ENCODE results near the gene PLCH2.

PLCH2 gene

GRCh38 chr1:2460996-2461751 is 14.9 kb upstream of the PLCH2 start:
- DNase-seq: no peak

- DNase-seq: no peak
Measured at GRCh38 chr1:2462819-2463218, 13.3 kb upstream of the PLCH2 start.

- DNase-seq: no peak
Measured at GRCh38 chr1:2463396-2463795, 12.7 kb upstream of the PLCH2 start.

- no peak for DNase-seq
Measured at GRCh38 chr1:2465371-2466269, 10.5 kb upstream of the PLCH2 start.

- DNase-seq: no peak
Measured at GRCh38 chr1:2466270-2466665, 9.8 kb upstream of the PLCH2 start.

GRCh38 chr1:2466958-2467554 is 9.0 kb upstream of the PLCH2 start:
- peak in 1 of 2 experiments; percentile 66 for DNase-seq

- DNase-seq: no peak
Measured at GRCh38 chr1:2468041-2468472, 8.0 kb upstream of the PLCH2 start.

GRCh38 chr1:2468540-2468939 is 7.5 kb upstream of the PLCH2 start:
- DNase-seq: no peak

GRCh38 chr1:2469103-2469940 is 6.8 kb upstream of the PLCH2 start:
- DNase-seq: peak in 1 of 2 experiments; percentile 67

- DNase-seq: peak; percentile 35 to 86
Measured at GRCh38 chr1:2470290-2471158, 5.6 kb upstream of the PLCH2 start.

GRCh38 chr1:2471159-2471471 is 5.0 kb upstream of the PLCH2 start:
- no peak for DNase-seq

GRCh38 chr1:2471587-2472001 is 4.5 kb upstream of the PLCH2 start:
- DNase-seq: no peak

- DNase-seq: no peak
Measured at GRCh38 chr1:2472109-2472508, 4.0 kb upstream of the PLCH2 start.

- DNase-seq: no peak
Measured at GRCh38 chr1:2472561-2473177, 3.4 kb upstream of the PLCH2 start.

- DNase-seq: no peak
Measured at GRCh38 chr1:2473198-2473597, 2.9 kb upstream of the PLCH2 start.

- DNase-seq: no peak
Measured at GRCh38 chr1:2474104-2474844, 1.8 kb upstream of the PLCH2 start.

- no peak for DNase-seq
Measured at GRCh38 chr1:2474933-2475371, 1.1 kb upstream of the PLCH2 start.

GRCh38 chr1:2475571-2475970 is 518 bp upstream of the PLCH2 start:
- DNase-seq: no peak

- DNase-seq: no peak
Measured at GRCh38 chr1:2477309-2477708, 1.2 kb downstream of the PLCH2 start.

- DNase-seq: no peak
Measured at GRCh38 chr1:2477791-2478499, 1.9 kb downstream of the PLCH2 start.
